ENCODE results near the gene CDH19. TPM values are rescaled to one million over a fixed set of nuclear protein-coding genes. Genes with fewer than 3 reads are reported as not detected.
A peak's percentile ranks its signal among the peaks of the same experiment; 100 is the strongest.
"Not testable (repeated sequence)": the region's sequence is repeated elsewhere in the genome, so short reads cannot be mapped to it uniquely, and the experiment has no call there.

The CDH19 gene
- total RNA-seq, 1 donor from 2014 or later: 2.0 TPM

DNA sequence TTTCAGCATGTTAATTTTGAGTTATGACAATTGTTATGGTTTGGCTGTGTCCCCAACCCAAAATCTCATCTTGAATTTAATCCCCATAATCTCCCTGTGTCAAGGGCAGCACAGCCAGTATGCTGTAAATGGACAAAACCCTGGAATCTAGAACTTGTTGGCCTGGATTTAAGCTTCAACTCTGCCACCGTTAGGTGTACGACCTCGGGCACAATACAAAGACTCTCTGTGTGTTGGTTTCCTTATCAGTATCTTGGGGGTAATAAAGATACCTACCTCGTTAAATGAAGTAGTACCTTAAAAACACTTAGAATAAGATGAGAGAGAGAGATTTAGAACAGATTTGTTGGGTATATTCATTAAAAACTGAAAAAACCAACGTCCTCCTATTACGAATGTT, 106.5 kb downstream of the CDH19 start:
- Mint-ChIP-seq H3K4me3 (ENCODE audit: unreplicated experiment) (no peak overlapping the region), H3K4me1 (ENCODE audit: low read depth) (no peaks in the 10 kb centered on the region), H3K9me3 (ENCODE audit: low read depth) (no peaks in the 10 kb centered on the region), H3K27ac (ENCODE audit: unreplicated experiment) (no peak overlapping the region), H3K36me3 (ENCODE audit: low read depth) (no peaks in the 10 kb centered on the region), H3K27me3 (ENCODE audit: low read depth) (peaks cover 9% of the 10 kb centered on the region)
- DNase-seq (ENCODE audit: low spot score): no peak
- TF ChIP-seq, protein P1, sequence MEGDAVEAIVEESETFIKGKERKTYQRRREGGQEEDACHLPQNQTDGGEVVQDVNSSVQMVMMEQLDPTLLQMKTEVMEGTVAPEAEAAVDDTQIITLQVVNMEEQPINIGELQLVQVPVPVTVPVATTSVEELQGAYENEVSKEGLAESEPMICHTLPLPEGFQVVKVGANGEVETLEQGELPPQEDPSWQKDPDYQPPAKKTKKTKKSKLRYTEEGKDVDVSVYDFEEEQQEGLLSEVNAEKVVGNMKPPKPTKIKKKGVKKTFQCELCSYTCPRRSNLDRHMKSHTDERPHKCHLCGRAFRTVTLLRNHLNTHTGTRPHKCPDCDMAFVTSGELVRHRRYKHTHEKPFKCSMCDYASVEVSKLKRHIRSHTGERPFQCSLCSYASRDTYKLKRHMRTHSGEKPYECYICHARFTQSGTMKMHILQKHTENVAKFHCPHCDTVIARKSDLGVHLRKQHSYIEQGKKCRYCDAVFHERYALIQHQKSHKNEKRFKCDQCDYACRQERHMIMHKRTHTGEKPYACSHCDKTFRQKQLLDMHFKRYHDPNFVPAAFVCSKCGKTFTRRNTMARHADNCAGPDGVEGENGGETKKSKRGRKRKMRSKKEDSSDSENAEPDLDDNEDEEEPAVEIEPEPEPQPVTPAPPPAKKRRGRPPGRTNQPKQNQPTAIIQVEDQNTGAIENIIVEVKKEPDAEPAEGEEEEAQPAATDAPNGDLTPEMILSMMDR (IDR thresholded peaks at IDR 0.05): no peak

DNA sequence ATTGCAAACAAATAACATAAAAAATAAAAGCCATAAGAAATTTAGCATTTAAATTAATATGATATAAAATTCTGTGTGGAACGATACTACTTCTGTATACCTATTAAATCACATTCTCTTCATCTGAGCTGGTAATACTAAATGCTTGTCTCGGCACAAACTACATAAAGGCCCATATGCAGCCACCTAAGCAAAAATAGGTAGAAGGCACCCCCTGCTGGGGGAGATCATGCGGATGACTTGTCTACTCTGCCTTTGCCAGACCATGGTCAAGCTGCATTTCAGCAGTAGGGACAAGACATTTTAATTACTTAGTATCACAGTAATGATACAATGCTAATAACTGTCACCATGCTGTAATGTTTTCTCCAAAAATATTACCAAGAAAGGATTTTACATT, 108.0 kb downstream of the CDH19 start:
- H3K27me3 Mint-ChIP-seq (ENCODE audit: low read depth): peaks cover 9% of the 10 kb centered on the region
- TF ChIP-seq, protein P1 (IDR thresholded peaks at IDR 0.05): peak; percentile 71
- no peak overlapping the region for H3K4me3 Mint-ChIP-seq (ENCODE audit: unreplicated experiment)
- H3K27ac Mint-ChIP-seq (ENCODE audit: unreplicated experiment): no peak overlapping the region
- no peaks in the 10 kb centered on the region for H3K4me1 Mint-ChIP-seq (ENCODE audit: low read depth)
- no peaks in the 10 kb centered on the region for H3K36me3 Mint-ChIP-seq (ENCODE audit: low read depth)
- DNase-seq (ENCODE audit: low spot score): no peak
- no peaks in the 10 kb centered on the region for H3K9me3 Mint-ChIP-seq (ENCODE audit: low read depth)

DNA sequence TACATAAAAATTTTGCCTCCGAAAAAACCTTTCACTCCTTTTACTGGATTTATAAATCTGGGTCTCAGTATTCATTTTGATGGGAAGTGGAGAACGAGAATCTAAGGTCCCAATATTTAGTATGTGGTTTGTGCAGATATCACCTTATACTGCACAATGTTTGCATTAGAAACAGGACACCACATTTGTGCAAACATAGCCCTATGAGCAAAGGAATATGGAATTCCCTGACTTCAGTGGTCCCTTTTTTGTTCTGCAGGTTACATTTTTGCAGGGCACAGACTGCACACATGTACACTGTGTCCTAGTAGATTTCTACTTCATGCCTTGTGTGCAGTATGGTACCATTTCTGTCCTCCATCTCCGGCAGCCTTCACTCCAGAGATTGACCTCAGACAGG, 130.0 kb downstream of the CDH19 start:
- Mint-ChIP-seq H3K36me3 (ENCODE audit: low read depth) (no peaks in the 10 kb centered on the region), H3K9me3 (ENCODE audit: low read depth) (no peaks in the 10 kb centered on the region), H3K27me3 (ENCODE audit: low read depth) (peaks cover 7% of the 10 kb centered on the region), H3K27ac (ENCODE audit: unreplicated experiment) (no peak overlapping the region), H3K4me1 (ENCODE audit: low read depth) (no peaks in the 10 kb centered on the region), H3K4me3 (ENCODE audit: unreplicated experiment) (no peak overlapping the region)
- no peak for DNase-seq (ENCODE audit: low spot score)
- TF ChIP-seq, protein P1 (IDR thresholded peaks at IDR 0.05): no peak

DNA sequence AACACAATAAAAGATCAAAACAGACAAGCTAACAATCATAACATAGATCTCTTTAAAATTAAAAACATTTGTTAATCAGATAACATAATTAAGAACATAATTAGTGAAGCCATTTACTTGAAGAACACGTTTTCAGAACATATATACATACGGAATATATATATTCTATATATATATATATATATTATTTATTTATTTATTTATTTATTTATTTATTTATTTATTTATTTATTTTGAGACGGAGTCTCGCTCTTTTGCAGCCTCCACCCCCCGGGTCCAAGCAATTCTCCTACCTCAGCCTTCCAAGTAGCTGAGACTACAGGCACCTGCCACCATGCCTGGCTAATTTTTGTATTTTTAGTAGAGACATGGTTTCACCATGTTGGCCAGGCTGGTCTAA, 137.7 kb downstream of the CDH19 start:
- not testable (repeated sequence) for H3K36me3 Mint-ChIP-seq (ENCODE audit: low read depth); H3K27ac Mint-ChIP-seq (ENCODE audit: unreplicated experiment); H3K4me3 Mint-ChIP-seq (ENCODE audit: unreplicated experiment); DNase-seq (ENCODE audit: low spot score); H3K9me3 Mint-ChIP-seq (ENCODE audit: low read depth); H3K27me3 Mint-ChIP-seq (ENCODE audit: low read depth); H3K4me1 Mint-ChIP-seq (ENCODE audit: low read depth)

DNA sequence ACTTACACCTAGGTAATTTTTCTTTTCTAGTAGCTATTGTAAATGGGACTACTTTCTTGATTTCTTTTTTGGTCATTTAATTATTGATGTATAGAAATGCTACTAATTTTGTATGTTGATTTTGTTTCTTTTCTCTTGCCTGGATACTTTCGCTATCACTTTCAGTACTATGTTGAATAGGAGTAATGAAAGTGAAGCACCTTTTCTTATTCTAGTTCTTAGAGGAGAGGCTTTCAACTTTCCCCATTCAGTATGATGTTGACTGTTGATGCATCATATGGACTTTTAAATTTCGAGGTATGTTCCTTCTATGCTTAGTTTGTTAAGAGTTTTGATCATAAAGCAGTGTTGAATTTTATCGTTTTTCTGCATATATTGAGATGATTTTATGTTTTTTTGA, 142.5 kb downstream of the CDH19 start:
- H3K4me3 Mint-ChIP-seq (ENCODE audit: unreplicated experiment): no peak overlapping the region
- TF ChIP-seq, protein P1 (IDR thresholded peaks at IDR 0.05): no peak
- peaks cover 14% of the 10 kb centered on the region for H3K27me3 Mint-ChIP-seq (ENCODE audit: low read depth)
- H3K36me3 Mint-ChIP-seq (ENCODE audit: low read depth): no peaks in the 10 kb centered on the region
- no peak for DNase-seq (ENCODE audit: low spot score)
- H3K9me3 Mint-ChIP-seq (ENCODE audit: low read depth): peaks cover 5% of the 10 kb centered on the region
- no peaks in the 10 kb centered on the region for H3K4me1 Mint-ChIP-seq (ENCODE audit: low read depth)
- no peak overlapping the region for H3K27ac Mint-ChIP-seq (ENCODE audit: unreplicated experiment)

DNA sequence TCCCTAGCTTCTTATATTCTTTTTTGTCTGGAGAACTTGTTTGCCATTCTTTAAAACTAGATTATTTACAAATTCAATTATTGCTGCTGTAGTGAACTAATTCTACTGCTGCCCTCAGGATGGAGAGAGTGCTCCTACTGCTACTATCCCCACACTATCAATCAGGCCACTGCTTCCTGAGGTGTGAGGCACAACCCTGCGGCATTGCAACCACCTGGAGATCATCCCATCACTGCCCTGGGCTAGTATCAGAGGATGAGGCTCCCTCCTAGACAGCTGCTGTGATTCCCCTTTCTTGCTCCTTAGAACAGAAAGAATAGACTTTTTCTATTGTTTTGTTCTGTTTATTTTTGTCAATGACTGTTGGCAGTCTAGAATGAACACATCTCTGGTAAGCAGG, 146.6 kb downstream of the CDH19 start:
- Mint-ChIP-seq H3K9me3 (ENCODE audit: low read depth) (peaks cover 5% of the 10 kb centered on the region), H3K27ac (ENCODE audit: unreplicated experiment) (no peak overlapping the region)

More for the DNA sequence above, 146.6 kb downstream of the CDH19 start:
- TF ChIP-seq, protein P1 (IDR thresholded peaks at IDR 0.05): no peak
- H3K36me3 Mint-ChIP-seq (ENCODE audit: low read depth): no peaks in the 10 kb centered on the region
- DNase-seq (ENCODE audit: low spot score): no peak
- H3K4me3 Mint-ChIP-seq (ENCODE audit: unreplicated experiment): no peak overlapping the region
- H3K4me1 Mint-ChIP-seq (ENCODE audit: low read depth): no peaks in the 10 kb centered on the region
- peaks cover 11% of the 10 kb centered on the region for H3K27me3 Mint-ChIP-seq (ENCODE audit: low read depth)
